DND-41 (cell line): ENCODE measurements around the gene MFAP4.

Source experiments
- EZH2 ChIP-seq: IDR thresholded peaks from 3 replicates; pipeline ENCODE4 v1.6.1; 2012; ENCODE audit warnings: borderline replicate concordance, low read depth, mild to moderate bottlenecking, moderate library complexity, low read length, inconsistent platforms; ENCODE audit not compliant: severe bottlenecking
- TF ChIP-seq, protein P1 (sequence below): IDR thresholded peaks from 2 replicates; pipeline ENCODE4 v1.5.1; 2012; ENCODE audit warnings: borderline replicate concordance, low read length, moderate library complexity, mild to moderate bottlenecking; ENCODE audit not compliant: poor library complexity, severe bottlenecking; ENCODE audit errors: extremely low read depth

- no peak for TF ChIP-seq EZH2
- TF ChIP-seq, protein P1, sequence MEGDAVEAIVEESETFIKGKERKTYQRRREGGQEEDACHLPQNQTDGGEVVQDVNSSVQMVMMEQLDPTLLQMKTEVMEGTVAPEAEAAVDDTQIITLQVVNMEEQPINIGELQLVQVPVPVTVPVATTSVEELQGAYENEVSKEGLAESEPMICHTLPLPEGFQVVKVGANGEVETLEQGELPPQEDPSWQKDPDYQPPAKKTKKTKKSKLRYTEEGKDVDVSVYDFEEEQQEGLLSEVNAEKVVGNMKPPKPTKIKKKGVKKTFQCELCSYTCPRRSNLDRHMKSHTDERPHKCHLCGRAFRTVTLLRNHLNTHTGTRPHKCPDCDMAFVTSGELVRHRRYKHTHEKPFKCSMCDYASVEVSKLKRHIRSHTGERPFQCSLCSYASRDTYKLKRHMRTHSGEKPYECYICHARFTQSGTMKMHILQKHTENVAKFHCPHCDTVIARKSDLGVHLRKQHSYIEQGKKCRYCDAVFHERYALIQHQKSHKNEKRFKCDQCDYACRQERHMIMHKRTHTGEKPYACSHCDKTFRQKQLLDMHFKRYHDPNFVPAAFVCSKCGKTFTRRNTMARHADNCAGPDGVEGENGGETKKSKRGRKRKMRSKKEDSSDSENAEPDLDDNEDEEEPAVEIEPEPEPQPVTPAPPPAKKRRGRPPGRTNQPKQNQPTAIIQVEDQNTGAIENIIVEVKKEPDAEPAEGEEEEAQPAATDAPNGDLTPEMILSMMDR, result no peak
Measured at GRCh38 chr17:19359151-19359550, 27.8 kb downstream of the MFAP4 start.
